Tibial artery (tissue), 4 donors: Measurements from ENCODE around the gene AKR7A2.

ENCODE experiments used
- DNase-seq, 2 donors: peaks; one replicate each; pipeline ENCODE4 v3.0.0-alpha.2; 2019
- H3K27ac ChIP-seq, 2 donors: fragments of 200-600 bp; sonication (generic) in 1 of 2; 1 replicate in 1 of 2; 2 replicates in 1 of 2; pipeline ENCODE4 v1.5.1; 2018 to 2019; ENCODE audit warnings: mild to moderate bottlenecking in 1 of 2
- H3K27me3 ChIP-seq, 2 donors: fragments of 200-600 bp; sonication (generic) in 1 of 2; one replicate each; pipeline versions ENCODE4 v1.5.1 to v1.6.0; 2016 to 2019
- H3K36me3 ChIP-seq, 3 donors: fragments of 200-600 bp; sonication (generic) in 2 of 3; one replicate each; pipeline ENCODE4 v1.5.1; 2016 to 2019; ENCODE audit warnings: mild to moderate bottlenecking in 2 of 3
- H3K4me1 ChIP-seq, 4 donors: fragments of 200-600 bp; sonication (generic) in 2 of 4; 1 replicate in 3 of 4; 2 replicates in 1 of 4; pipeline ENCODE4 v1.5.1; 2016 to 2019
- H3K4me3 ChIP-seq, 2 donors: fragments of 200-600 bp; sonication (generic) in 1 of 2; 1 replicate in 1 of 2; 2 replicates in 1 of 2; pipeline ENCODE4 v1.5.1; 2018 to 2019; ENCODE audit warnings: mild to moderate bottlenecking in 2 of 2
- H3K9me3 ChIP-seq, 3 donors: fragments of 200-600 bp; sonication (generic) in 1 of 3; one replicate each; pipeline ENCODE4 v1.5.1; 2016 to 2019
- intact Hi-C: fragments of 100-400 bp; cut with DNase I; formaldehyde crosslinking; loops from one replicate; pipeline ENCODE4 v1.15.0; 2023; ENCODE audit warnings: low total_unique reads
- TF ChIP-seq, protein P1 (sequence below), 2 experiments: fragments of 200-600 bp in 1 of 2; fragments of 450-650 bp in 1 of 2; IDR thresholded peaks; one replicate each; pipeline ENCODE4 v1.5.1; 2017 to 2019; ENCODE audit warnings: antibody characterized with exemption in 2 of 2, mild to moderate bottlenecking in 1 of 2, moderate library complexity in 1 of 2

Gene AKR7A2

DNA sequence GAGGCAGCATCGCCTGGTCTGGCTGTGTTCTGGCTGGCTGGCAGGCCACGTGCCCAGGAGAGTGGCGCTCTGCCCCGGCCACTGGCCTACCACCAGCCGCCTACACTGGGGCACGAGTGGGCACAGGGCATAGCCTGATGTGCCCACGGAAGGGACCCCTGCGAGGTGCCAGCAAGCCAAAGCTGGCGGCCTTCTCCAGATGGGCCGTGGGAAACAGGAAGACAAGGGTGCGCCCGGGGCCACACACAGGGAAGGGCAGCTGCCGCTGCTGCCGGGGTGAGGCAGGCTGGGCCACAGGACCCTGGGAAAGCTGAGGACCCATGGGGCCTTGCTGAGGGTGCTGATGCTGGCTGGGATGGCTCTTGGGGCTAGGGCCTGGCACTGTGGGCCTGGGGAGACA, 40.9 kb upstream of the AKR7A2 start:
- TF ChIP-seq, protein P1, sequence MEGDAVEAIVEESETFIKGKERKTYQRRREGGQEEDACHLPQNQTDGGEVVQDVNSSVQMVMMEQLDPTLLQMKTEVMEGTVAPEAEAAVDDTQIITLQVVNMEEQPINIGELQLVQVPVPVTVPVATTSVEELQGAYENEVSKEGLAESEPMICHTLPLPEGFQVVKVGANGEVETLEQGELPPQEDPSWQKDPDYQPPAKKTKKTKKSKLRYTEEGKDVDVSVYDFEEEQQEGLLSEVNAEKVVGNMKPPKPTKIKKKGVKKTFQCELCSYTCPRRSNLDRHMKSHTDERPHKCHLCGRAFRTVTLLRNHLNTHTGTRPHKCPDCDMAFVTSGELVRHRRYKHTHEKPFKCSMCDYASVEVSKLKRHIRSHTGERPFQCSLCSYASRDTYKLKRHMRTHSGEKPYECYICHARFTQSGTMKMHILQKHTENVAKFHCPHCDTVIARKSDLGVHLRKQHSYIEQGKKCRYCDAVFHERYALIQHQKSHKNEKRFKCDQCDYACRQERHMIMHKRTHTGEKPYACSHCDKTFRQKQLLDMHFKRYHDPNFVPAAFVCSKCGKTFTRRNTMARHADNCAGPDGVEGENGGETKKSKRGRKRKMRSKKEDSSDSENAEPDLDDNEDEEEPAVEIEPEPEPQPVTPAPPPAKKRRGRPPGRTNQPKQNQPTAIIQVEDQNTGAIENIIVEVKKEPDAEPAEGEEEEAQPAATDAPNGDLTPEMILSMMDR (IDR thresholded peaks at IDR 0.05) = no peak
- DNase-seq = no peak
- Histone ChIP-seq H3K27ac (no peak overlapping the region), H3K4me1 (peaks cover 0 to 5% (median 0%) of the 10 kb centered on the region in 4 donors), H3K9me3 (no peaks in the 10 kb centered on the region), H3K4me3 (no peak overlapping the region), H3K36me3 (peaks cover 51 to 84% (median 84%) of the 10 kb centered on the region in 3 donors), H3K27me3 (no peaks in the 10 kb centered on the region)
- intact Hi-C loops = no loop called here

DNA sequence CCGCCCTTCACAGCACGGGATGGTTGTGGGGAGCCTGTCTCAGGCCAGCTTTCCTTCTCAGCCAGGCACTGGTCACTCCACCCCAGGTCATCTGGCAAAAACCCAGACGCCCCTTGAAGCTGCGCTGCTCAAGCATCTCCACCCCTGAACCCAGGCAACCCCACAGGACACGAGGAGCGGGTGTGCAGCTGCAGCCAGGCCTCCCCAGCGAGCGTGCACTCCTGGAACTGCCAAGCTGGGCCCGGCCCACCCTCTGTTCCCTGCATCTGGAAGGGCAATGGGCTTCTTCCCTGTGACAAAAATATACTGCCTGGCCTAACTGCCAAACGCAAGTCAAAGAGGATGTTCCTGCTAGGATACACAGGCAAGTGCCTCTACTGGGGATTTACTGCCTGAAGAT, 39.9 kb upstream of the AKR7A2 start:
- no peak for DNase-seq
- Histone ChIP-seq H3K27me3 (no peaks in the 10 kb centered on the region), H3K4me1 (peaks cover 0 to 5% (median 0%) of the 10 kb centered on the region in 4 donors), H3K36me3 (peaks cover 51 to 81% (median 77%) of the 10 kb centered on the region in 3 donors), H3K4me3 (no peak overlapping the region), H3K9me3 (no peaks in the 10 kb centered on the region), H3K27ac (no peak overlapping the region)
- TF ChIP-seq, protein P1 (IDR thresholded peaks at IDR 0.05) = no peak
- intact Hi-C loops = no loop called here

DNA sequence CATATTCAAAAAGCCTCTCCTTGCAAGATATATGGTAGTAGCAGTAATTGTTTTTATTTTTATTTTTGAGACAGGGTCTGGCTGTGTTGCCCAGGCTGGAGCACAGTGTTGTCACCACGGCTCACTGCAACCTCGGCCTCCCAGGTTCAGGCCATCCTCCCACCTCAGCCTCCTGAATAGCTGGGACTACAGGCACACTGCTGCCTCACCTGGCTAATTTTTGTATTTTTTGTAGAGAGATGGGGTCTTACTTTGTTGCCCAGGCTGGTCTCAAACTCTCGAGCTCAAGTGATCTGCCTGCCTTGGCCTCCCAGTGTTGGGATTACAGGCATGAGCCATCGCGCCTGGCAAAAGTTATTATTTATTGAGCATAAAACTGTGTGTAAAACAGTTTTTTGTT, 38.6 kb upstream of the AKR7A2 start:
- no peak overlapping the region for H3K4me3 ChIP-seq

DNA sequence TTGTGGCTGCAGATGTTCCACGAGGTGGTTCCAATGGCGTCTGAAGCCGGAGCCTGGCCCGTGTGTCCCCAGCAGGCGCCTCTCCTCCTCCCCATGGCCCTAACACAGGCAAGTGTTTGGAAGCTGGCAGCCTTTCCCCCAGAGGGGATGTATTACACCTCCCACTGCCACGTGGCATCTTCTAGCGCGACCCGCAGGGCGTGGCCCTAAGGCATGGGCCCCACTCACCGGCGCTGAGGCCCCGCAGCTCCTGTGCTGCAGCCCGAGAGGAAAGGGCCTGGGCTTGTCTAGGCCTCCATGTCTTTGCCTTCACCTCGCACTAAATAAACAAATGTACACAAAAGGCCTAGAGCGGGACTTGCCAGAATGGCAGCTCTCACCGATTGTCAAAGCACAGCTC, 38.1 kb upstream of the AKR7A2 start:
- Histone ChIP-seq H3K9me3 (no peaks in the 10 kb centered on the region), H3K4me3 (no peak overlapping the region), H3K27ac (no peak overlapping the region), H3K36me3 (peaks cover 40 to 70% (median 69%) of the 10 kb centered on the region in 3 donors), H3K4me1 (peaks cover 0 to 5% (median 0%) of the 10 kb centered on the region in 4 donors), H3K27me3 (no peaks in the 10 kb centered on the region)
- no peak for DNase-seq
- TF ChIP-seq, protein P1 (IDR thresholded peaks at IDR 0.05) = no peak
- intact Hi-C loops = no loop called here

More for the DNA sequence above, 38.6 kb upstream of the AKR7A2 start:
- H3K27ac ChIP-seq = no peak overlapping the region
- intact Hi-C loops = no loop called here
- H3K27me3 ChIP-seq = no peaks in the 10 kb centered on the region
- TF ChIP-seq, protein P1 (IDR thresholded peaks at IDR 0.05) = no peak
- H3K9me3 ChIP-seq = no peaks in the 10 kb centered on the region
- H3K36me3 ChIP-seq = peaks cover 40 to 70% (median 69%) of the 10 kb centered on the region in 3 donors
- peaks cover 0 to 5% (median 0%) of the 10 kb centered on the region in 4 donors for H3K4me1 ChIP-seq
- DNase-seq = no peak

DNA sequence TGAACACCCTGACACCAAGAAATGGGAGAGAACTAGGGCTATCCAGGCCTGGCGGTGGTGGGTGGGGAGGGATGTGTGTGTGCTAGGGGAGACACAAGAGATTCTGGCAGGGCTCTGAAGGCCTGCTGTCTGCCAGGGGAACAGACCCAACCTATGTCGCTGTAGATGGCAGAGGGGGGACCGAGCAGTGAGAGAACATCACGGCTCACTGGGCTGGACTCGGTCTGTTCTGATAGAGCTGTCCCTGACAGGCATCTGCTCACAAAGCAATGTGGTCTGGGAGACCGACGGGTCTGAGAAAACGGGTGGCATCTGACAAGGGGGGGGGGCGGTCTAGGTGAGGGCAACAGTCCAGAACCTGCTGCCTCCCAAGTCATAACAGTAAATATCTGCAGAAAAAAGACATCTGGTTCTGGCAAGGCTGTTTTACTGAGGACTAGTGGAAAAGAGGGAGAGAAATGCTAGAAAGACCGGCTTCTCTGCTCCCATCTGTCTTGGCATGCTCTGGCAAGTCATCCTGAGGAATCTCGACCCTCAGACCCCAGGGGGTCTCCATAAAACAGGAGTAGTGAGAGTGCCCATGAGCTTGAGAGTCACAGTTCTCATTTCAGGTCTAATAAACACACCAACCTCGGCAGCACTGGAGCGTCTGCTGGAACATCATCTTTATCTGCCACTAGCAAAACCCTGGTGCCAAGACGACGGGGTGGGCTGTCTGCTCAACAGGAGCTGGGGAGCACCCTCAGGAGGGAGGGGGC, 36.7 kb upstream of the AKR7A2 start:
- Histone ChIP-seq H3K4me3 (no peak overlapping the region), H3K9me3 (no peaks in the 10 kb centered on the region), H3K27ac (no peak overlapping the region), H3K4me1 (peaks cover 0 to 12% (median 0%) of the 10 kb centered on the region in 4 donors), H3K27me3 (no peaks in the 10 kb centered on the region), H3K36me3 (peaks cover 35 to 70% (median 69%) of the 10 kb centered on the region in 3 donors)
- no peak for DNase-seq
- intact Hi-C loops = no loop called here
- TF ChIP-seq, protein P1 (IDR thresholded peaks at IDR 0.05) = no peak
